HG03103 (cell line): ENCODE measurements around the gene CTSA.
"Not testable (repeated sequence)": the region's sequence is repeated elsewhere in the genome, so short reads cannot be mapped to it uniquely, and the experiment has no call there.

Experiments
- ATAC-seq: cut with Tn5 transposase; IDR thresholded peaks from one replicate; pipeline ENCODE4 v1.9.1; 2021; ENCODE audit warnings: low read depth; ENCODE audit not compliant: unreplicated experiment

Gene CTSA

DNA sequence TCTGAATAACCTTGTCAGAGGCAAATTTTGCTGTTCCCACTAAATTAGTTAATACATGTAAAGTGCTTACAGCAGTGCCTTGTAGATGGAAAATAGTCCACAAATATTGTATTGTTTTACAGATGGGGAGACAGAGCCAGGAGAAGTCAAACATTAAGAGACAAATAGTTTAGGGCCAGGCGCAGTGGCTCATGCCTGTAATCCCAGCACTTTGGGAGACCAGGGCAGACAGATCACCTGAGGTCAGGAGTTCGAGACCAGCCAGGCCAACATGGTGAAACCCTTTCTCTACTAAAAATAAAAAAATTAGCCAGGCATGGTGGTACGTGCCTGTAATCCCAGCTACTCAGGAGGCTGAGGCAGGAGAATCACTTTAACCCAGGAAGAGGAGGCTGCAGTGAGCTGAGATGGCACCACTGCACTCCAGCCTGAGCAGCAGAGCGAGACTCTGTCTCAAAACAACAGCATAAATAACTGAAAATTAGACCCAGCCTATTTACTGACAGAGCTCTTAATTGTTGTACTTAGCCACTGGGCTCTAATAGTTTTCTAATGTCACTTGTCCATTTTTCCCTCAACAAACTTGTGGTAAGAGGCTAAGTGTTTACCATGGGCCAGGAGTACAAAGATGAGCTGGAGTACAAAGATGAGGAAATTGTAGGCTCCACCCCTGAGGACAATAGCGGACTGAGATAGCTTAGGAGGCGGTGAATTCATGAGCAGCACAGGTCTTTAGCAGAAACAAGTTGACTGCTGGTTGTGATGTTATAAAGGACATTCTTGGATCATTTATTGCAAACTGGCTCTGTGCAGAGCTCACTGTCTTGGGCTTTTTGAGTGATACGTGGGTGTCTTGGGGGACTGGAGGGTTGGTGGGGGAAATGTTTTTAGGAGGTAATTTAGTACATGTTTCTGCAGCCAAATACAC, 27.3 kb upstream of the CTSA start:
- no peak for ATAC-seq

DNA sequence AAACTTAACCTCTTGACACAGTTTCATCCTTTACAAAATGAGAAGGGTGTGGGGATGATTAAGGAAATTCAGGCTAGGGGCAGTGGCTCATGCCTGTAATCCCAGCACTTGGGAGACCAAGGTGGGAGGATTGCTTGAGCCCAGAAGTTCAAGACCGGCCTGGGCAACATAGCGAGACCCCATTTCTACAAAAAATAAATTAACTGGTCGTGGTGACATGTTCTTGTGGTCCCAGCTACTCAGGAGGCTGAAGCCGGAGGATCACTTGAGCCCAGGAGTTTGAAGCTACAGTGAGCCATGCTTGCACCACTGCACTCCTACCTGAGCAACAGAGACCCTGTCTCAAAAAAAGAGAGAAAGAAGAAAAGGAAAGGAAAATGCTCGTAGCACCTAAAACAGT, 24.7 kb upstream of the CTSA start:
- no peak for ATAC-seq

DNA sequence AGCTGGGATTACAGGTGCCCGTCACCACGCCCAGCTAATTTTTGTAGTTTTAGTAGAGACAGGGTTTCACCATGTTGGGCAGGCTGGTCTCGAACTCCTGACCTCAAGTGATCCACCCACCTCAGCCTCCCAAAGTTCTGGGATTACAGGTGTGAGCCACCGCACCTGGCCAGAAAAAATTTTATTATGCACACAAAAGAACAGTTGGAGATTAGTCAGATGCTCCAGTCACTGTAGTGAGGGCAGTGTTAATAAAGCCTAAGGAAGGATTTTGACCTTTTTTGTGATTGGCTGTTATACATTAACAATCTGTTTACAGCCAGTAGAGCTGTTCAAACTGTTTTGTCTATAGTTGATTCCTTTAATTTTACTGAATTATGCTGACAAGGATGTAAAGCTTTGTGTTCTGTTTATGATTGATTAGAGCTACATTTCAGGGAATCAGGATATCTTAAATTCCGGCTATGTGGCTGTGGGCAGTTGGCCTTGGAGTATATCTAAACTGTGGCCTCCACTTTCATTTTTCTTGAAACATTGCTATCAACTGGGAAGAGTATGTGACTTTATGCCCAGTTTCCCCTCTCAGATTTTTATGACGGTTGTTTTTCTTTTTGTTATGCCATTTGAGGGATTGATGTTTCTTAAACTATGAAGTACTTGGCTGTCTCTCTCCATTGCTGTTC, 23.9 kb upstream of the CTSA start:
- no peak for ATAC-seq

DNA sequence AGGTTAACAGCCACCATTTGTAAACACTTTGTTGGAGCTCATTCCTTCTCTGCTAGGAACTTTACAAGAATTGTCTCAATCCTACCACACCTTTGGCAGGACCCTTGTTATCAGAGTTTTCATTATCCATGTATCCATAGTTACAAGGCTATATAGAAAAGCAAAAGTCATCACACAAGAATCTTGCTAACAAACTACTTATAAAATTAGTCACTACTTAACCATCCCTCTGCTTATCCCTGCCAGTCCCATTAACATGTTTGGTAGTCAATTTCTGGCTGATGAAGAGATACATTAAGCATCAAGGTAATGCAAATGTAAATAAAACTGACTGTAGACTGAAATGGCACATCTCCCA, 23.3 kb upstream of the CTSA start:
- no peak for ATAC-seq

DNA sequence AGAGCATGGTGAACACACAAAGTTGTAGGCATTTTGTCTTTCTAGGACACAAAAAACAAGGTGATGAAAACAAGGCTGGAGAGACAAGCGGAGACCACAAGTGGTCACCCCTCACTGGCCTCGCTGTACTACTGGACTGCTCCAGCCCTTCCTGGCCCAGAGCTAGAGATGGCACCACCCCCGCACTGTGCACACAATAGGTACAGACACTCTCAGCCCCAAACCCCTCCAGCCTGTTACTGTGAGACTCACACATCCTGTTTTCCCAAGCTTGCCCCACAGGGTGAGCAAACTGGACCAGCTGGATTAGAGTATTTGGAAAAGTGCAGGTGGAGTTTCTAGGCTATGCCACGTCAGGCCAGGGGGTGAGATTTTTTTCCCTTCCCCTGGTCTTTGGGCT, 18.5 kb upstream of the CTSA start:
- no peak for ATAC-seq

DNA sequence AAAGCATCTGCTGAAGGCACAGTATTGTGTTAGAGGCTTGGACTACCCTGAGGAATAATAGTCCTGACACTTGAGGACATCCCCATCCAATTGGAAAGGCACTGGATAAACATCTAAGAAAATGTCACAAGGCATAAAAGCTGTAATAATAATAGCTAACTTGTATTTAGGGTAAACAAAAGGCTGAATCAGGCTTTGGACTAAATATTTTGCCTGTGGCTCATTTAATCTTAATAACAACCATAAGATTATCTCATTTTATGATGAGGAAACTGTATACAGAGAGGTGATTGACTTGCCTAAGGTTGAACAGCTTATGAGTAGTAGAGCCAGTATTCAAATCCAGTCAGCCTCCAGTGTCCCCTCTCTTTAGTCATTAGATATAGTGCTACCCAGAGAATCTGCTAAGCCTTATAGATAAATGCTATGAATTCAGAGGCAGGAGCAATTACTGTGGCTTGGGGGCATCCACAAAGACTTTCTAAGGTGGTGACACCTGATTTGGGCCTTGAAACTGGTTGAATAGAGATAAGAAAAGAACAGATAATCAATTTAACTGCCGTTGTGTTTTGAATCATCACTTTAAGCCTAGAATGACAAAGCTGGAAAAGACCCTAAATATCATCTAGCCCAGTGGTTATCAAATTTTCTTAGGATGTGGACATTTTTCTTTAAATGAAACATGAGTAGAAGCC, 17.6 kb upstream of the CTSA start:
- ATAC-seq: no peak

DNA sequence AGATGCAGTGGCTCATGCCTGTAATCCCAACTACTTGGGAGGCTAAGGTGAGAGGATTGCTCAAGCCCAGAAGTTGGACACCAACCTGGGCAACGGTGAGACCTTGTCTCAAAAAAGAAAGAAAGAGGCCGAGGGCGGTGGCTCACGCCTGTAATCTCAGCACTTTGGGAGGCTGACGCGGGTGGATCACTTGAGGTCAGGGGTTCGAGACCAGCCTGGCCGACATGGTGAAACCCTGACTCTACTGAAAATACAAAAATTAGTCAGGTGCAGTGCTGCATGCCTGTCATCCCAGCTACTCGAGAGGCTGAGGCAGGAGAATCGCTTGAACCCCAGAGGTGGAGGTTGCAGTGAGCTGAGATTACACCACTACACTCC, 17.0 kb upstream of the CTSA start:
- ATAC-seq: not testable (repeated sequence)

DNA sequence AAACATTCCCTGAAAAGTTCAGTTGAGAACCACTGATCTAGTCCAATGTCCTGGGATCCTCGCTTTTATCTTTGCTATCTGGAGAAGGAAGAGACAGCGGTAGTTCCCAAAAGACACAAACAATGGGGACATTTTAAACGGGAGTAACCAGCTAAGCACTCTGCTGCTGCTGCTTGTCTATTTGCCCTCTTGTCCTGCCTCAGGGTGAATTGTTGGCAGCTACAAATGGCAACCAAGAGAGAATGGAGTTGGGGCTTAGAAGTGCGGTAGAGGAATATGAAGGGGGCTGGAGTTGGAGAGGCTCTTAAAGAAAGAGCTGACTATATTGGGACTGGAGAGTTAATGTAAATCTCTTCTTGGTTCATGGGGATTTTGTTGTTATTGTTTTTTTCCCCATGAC, 16.6 kb upstream of the CTSA start:
- ATAC-seq: no peak

DNA sequence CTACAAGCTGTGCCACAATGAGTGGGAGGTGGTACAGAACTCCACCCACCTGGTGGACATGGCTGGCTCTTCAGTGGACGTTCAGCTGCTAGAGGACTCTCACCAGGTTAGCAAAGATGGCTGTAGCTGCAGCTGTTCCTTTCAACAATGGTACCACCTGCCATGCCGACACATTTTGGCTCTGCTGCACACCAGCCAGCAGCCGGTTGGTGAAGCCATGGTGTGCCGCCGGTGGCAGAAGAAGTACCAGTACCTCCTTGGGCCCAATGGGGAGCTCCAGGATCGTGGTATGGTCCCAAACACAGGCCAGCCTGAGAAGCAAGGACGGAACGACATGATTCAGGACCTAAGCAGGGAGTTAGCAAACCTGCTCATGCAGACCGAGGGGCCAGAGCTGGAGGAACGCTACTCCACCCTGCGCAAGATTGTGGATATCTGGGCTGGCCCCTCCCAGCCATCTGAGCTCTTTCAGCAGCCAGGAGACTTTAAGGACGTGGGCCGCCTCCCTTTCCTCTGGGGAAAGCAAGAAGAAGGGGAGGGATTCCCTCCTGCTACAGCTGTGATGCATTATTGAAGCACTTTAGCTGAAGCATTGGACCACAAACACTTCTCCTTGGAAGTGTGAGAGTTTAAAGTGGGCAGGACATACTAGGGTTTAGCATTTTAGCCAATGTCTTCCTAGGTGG, 12.9 kb upstream of the CTSA start:
- no peak for ATAC-seq

DNA sequence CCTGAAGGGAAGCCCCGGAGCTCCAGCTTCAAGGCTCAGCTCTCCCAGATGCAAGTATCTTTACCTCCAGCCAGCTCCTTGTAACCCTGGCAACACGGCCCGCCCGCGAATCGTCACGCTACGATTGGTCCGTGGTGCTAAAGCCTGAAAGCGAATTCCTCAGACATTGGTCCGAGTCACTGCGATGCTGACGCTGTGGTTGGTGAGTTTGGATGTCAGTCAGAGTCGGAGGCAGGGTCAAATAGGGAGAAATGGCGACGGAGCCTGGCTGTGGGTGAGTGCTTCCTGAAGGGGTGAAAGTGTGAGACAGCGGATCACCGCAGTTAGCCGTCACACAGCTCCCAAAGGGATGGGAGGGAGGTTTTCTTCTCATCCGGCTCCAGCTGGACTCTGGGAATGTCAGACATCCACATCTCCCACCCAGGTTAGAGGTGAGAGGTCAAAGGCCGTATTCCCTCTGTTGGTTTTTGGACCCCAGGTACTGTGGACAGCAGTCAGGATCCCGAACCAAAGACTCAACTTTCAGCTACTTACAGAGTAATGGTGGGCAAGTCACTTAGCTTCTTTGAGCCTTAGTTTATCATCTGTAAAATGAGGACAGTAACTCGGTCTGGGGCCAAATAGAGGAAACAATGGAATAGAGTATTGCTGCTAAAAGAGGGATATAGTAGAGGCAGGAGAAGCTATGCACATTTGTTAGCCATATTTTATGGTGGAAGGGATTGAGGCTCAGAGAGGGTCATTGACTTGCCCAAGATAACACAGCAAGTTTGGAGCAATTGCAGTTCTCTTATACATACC, 9.9 kb upstream of the CTSA start, which contains the start of gene ZSWIM1:
Gene ZSWIM1, plus strand, starts transcription at position 240 of the 801 bp plus-strand sequence. CDS start 1,366 bp downstream, outside the sequence.
- peak; percentile 95 for ATAC-seq

DNA sequence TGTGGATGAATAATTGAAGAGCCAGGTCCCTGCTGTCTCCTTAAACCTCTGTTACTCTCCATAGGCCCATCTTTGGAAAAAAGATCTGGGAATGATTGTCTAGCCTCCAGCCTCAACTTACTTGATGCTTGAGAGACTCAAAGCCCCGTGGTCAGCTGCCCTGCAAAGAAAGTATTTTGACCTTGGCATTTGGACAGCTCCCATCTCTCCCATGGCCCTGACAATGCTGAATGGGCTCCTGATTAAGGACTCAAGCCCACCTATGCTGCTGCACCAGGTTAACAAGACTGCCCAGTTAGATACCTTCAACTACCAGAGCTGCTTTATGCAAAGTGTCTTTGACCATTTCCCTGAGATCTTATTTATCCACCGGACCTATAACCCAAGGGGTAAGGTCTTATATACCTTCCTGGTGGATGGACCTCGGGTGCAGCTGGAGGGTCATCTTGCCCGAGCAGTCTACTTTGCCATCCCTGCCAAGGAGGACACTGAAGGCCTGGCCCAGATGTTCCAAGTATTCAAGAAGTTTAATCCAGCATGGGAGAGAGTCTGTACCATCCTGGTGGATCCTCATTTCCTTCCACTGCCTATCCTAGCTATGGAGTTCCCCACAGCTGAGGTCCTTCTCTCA, 8.6 kb upstream of the CTSA start:
- ATAC-seq: no peak

DNA sequence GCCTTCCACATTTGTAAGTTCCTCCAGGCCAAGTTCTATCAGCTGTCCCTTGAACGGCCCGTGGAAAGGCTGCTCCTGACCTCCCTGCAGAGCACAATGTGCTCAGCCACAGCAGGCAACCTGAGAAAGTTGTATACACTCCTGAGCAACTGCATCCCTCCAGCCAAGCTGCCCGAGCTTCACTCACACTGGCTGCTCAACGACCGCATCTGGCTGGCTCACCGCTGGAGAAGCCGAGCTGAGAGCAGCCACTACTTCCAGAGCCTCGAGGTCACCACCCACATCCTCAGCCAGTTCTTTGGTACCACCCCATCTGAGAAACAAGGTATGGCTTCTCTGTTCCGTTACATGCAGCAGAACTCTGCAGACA, 8.1 kb upstream of the CTSA start:
- no peak for ATAC-seq

DNA sequence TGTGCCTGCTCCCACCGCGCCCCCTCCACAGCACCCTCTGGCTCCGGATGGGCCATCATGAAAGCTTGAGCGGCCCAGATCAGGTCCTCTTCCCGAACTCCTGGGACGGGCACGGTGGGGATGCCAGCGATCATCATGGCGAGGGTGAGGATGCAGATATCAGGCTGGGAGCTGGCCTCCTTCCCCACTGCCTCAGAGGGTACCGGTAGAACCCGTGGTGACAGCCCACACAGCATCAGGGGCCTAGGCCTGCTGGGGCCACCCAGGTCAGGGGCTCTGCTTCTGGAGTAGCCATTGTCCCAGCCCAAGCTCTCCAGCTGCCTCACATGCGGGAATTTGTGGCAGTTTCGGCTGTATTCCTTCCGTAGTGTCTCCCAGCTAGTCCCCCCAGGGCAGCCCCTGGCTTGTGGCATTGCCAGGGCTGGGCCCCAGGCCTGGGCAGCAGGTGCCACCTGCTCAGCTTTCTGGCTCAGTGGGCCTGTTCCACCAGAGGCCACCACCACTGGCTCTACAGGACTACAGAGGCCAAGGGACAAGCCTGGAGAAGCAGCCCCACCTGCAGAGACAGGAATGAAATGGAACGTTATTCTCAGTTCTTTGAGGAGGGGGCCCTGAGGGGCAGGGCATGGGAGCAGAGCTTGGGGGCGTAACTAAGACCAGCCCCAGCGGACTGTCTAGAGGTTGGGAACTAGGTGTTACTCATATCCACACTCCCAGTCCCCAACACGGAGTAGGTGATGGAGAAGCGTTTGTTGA, 4.4 kb upstream of the CTSA start:
- ATAC-seq: no peak

DNA sequence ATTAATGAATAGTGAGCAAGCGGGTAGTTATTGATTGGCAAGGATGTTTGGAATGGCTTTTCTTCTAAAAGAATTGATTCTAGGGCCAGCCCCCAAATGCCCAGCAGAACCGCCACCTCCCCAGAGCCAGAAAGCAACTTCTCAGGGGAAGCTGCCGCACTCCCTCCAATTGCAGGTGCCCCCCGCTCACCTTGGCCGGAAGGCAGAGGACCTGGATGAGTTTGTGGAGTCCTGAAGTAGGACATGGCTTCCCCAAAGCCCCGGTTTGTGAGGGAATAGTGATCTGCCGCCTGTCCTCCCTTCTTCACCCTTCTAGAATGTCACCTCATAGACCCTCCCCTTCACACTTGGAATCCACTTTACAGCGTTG, 3.8 kb upstream of the CTSA start, which contains the start of gene SPATA25:
Gene SPATA25, minus strand, starts transcription at position 277 of the 370 bp plus-strand sequence. Its CDS starts 32 bp downstream, at position 245.
- no peak for ATAC-seq

DNA sequence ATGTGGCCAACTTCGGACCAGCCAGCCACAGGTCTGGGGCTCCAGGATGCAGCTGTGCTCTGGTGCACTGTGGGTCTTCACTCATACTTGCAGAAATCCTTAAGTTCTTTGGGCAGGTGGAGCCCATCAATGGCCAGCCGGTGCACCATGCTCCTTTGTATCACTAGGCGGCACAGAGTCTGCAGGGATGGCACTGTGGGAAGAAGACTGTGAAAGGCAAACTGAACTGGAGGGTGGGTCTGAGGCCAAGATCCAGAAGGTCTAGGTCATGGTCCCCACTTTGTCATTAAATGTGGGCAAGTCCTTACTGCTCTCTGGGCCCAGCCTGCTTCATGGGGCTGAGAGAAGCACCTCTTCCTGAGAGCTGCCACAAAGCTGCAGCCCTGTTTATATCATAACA, 2.5 kb upstream of the CTSA start:
- no peak for ATAC-seq

DNA sequence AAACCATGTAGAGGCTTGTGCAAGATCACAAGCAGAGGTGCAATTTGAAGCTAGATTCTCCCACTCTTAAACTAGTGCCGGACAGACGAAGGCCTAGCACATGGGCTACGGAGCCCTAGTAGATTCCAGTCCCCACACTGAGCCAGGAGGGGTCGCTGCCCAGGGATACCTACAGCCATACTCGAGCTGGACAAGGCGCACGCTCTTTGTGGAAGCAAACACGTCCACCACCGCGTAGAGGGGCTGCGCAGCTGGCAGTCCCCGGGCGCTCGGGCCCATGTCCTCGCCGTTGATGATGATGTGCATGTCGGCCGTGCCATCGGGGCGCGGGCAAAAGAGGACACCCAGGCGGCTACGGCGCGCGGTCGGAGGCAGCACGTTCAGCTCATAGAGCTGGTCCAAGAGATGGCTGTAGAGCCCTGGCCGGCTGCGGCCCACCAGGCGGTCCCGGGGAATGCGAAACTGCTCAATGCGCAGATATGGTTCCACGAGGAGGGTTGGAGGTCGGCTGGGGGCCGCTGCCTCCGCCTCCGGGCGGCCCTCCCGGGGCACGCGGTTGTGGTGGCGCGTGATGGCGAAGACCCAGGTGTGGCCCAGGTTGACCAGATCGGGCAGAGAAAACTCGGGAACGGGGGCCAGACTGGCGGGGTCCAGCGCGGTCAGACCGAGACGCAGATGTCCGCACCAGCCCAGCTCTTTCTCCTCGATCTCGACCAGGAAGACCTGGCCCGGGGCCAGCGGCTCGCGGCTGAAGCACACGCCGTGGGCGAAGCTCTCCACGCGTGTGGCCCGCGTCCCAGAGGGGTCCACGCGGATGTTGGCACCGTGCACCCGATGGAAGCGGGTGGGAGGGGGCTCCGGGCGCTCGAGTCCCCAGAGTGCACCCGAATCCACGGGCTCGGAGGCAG, 804 bp upstream of the CTSA start:
- ATAC-seq: no peak

DNA sequence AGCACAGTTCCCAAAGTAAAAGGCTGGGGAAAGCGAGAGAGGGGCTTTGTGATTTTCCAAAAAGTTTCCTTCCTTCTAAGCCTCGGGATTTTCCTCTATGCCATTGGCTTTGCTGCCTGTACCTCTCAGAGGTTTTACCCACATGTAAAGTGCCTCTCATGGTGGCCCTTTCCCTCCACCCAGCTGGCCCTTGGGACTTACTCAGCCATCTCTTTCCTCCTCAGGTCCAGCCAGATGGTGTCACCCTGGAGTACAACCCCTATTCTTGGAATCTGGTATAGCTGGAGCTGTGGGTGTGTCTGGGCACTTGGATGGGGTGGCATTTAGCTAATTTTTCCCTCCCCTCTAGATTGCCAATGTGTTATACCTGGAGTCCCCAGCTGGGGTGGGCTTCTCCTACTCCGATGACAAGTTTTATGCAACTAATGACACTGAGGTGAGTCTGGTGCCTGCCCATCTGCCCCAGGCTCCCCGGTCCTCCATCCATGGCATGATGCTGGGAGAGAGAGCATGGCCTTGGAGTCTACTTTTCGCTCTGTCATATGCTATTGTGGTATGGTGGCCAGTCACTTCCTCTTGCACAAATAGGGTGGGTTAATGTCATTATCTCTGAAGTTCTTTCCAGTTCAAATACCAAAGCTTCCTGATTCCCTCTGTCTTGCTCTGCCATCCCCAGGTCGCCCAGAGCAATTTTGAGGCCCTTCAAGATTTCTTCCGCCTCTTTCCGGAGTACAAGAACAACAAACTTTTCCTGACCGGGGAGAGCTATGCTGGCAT, 1.1 kb downstream of the CTSA start:
- no peak for ATAC-seq
